ENCODE measurements around the gene PIK3CG. TPM values are rescaled to one million over a fixed set of nuclear protein-coding genes. Genes with fewer than 3 reads are reported as not detected.

The PIK3CG gene
- total and polyA plus RNA-seq, 11 donors: 0.15 to 11.0 (median 1.6) TPM

Other genes starting within 250 kb of the PIK3CG start
- 10 to 100 TPM in 3 of 9 donors, 1 to 10 TPM in 6; 5.3 to 16.7 (median 6.9) TPM for gene CCDC71L, start 204.1 kb upstream of the PIK3CG start, total RNA-seq
- gene CCDC71L, start 204.1 kb upstream of the PIK3CG start, polyA plus RNA-seq: 1 to 10 TPM; 3.5 to 4.1 TPM
- gene PRKAR2B, start 179.4 kb downstream of the PIK3CG start, total RNA-seq: 10 to 100 TPM; 14.3 to 50.6 (median 18.9) TPM
- gene PRKAR2B, start 179.4 kb downstream of the PIK3CG start, polyA plus RNA-seq: 1 to 10 TPM; 7.0 to 7.5 TPM